ENCODE results near the gene MACROD2.

The MACROD2 gene

GRCh38 chr20:14550655-14551054 is 555.3 kb downstream of the MACROD2 start:
- no peak for DNase-seq

GRCh38 chr20:14553774-14554534 is 558.6 kb downstream of the MACROD2 start:
- DNase-seq: no peak

GRCh38 chr20:14555676-14556075 is 560.4 kb downstream of the MACROD2 start:
- no peak for DNase-seq

- no peak for DNase-seq
These were observed 560.9 kb downstream of the MACROD2 start for GRCh38 chr20:14556206-14556605.

GRCh38 chr20:14559612-14560011 is 564.3 kb downstream of the MACROD2 start:
- DNase-seq: no peak

- no peak for DNase-seq
These were observed 566.5 kb downstream of the MACROD2 start for GRCh38 chr20:14561741-14562221.

- DNase-seq: no peak
These were observed 567.7 kb downstream of the MACROD2 start for GRCh38 chr20:14562981-14563380.

- no peak for DNase-seq
These were observed 571.2 kb downstream of the MACROD2 start for GRCh38 chr20:14566505-14566904.

GRCh38 chr20:14568225-14568624 is 572.9 kb downstream of the MACROD2 start:
- DNase-seq: no peak

GRCh38 chr20:14568701-14569100 is 573.4 kb downstream of the MACROD2 start:
- DNase-seq: no peak

GRCh38 chr20:14569641-14570040 is 574.3 kb downstream of the MACROD2 start:
- DNase-seq: no peak

- no peak for DNase-seq
These were observed 575.5 kb downstream of the MACROD2 start for GRCh38 chr20:14570811-14571210.

- no peak for DNase-seq
These were observed 578.4 kb downstream of the MACROD2 start for GRCh38 chr20:14573676-14574075.

- no peak for DNase-seq
These were observed 581.0 kb downstream of the MACROD2 start for GRCh38 chr20:14576196-14576877.

- DNase-seq: no peak
These were observed 585.2 kb downstream of the MACROD2 start for GRCh38 chr20:14580418-14581074.

GRCh38 chr20:14581731-14582130 is 586.4 kb downstream of the MACROD2 start:
- DNase-seq: no peak

GRCh38 chr20:14582855-14583254 is 587.5 kb downstream of the MACROD2 start:
- DNase-seq: no peak

GRCh38 chr20:14583413-14583812 is 588.1 kb downstream of the MACROD2 start:
- no peak for DNase-seq

GRCh38 chr20:14589383-14589782 is 594.1 kb downstream of the MACROD2 start:
- DNase-seq: no peak

- DNase-seq: no peak
These were observed 599.7 kb downstream of the MACROD2 start for GRCh38 chr20:14595051-14595450.

GRCh38 chr20:14597206-14597715 is 601.9 kb downstream of the MACROD2 start:
- no peak for DNase-seq

GRCh38 chr20:14599613-14600012 is 604.3 kb downstream of the MACROD2 start:
- no peak for DNase-seq

- DNase-seq: no peak
These were observed 605.2 kb downstream of the MACROD2 start for GRCh38 chr20:14600527-14600926.

Measured in central memory CD4-positive, alpha-beta T cell (primary cell).